Measurements from ENCODE around the gene GPR176.

- TF ChIP-seq CTCF (IDR thresholded peaks at IDR 0.05; ENCODE audit: poor library complexity) (no peak), EZH2 (IDR thresholded peaks at IDR 0.05; ENCODE audit: borderline replicate concordance) (no peak), EZH2phosphoT487 (IDR thresholded peaks at IDR 0.05; ENCODE audit: low read depth, severe bottlenecking, unreplicated experiment) (no peak)
Observed at GRCh38 chr15:39959411-39959810, 39.3 kb upstream of the GPR176 start.
